Amniotic epithelial cell (primary cell): ENCODE data around the gene TRIM40.

Experiments used
- DNase-seq: peaks from one replicate; pipeline ENCODE4 v3.0.0-alpha.2; 2010; ENCODE audit warnings: low read depth

The TRIM40 gene

DNA sequence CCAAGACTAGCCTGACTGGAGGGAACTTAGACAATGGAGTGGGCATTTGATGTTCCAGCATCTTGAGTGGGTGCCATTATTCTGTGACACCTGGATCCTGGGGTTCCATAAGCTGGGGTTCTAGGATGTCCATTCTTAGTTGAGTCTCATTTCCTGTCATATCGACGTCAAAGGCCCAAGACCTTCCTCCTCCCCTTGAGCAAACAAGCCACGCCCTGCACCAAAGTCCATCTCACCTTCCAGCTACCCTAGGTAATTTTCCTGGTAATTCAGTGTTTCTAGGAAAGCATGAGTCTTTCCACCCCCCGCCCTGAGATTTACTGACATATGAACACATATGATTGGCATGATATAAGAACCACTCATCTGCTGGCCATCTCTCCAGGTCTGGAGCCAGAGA lies at the start of gene TRIM40:
TRIM40 (plus strand) TSS at position 384 of the 400 bp plus-strand sequence. CDS start 897 bp downstream, outside the sequence.
- DNase-seq: no peak

DNA sequence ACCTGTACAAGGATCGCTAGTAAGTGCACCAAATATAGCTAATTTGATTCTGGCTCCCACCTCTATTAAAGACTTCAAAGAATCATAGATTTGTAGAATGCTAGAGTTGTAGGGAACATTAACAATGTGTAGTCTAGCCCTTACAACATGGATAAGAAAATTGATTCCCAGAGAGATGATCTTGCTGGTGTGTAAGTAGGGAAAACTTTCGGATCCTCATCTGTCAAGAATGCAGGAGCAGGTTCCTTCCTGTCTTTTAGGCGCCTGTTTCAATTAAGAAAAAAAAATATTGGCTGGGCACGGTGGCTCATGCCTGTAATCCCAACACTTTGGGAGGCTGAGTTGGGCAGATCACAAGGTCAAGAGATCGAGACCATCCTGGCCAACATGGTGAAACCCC lies 48.1 kb upstream of the TRIM40 start:
- no peak for DNase-seq

DNA sequence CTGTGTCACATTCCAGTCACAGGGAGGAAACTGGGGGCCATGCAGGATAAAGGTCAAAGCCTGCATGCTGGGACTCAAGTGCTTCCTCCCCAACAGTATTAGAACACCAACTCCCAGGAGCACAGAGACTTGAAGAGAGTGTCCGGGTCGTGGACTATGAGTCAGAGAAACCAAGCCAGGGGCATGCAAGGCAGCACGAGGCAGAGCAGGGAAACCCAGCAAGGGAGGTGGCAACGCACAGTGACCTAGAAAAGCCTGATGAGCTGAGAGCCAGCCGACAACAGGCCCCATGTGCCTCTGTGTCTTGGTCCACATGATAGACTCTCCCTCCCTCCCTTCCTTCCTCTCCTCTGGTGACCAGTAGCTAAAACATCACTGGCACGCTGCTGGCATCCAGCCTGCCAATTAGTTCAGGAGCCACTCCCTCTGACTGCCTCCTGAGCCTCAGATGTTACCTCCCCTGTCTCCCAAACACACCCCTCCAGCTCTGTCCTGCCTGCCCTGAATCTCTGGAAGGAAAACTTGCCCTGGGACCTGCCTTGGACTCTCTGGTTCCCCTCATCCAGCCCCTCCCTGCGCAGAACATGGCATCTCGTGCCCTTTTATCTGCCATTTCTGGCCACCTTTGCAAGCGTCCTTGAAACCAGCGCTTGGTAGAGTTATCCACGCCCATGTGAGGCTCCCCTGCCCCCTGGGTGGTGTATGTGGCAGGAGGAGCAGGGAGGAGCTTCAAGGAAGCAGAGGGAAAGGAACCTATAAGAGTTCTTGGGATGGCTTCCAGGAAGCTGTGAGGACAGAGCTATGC lies 44.2 kb upstream of the TRIM40 start:
- peak; percentile 58 for DNase-seq

DNA sequence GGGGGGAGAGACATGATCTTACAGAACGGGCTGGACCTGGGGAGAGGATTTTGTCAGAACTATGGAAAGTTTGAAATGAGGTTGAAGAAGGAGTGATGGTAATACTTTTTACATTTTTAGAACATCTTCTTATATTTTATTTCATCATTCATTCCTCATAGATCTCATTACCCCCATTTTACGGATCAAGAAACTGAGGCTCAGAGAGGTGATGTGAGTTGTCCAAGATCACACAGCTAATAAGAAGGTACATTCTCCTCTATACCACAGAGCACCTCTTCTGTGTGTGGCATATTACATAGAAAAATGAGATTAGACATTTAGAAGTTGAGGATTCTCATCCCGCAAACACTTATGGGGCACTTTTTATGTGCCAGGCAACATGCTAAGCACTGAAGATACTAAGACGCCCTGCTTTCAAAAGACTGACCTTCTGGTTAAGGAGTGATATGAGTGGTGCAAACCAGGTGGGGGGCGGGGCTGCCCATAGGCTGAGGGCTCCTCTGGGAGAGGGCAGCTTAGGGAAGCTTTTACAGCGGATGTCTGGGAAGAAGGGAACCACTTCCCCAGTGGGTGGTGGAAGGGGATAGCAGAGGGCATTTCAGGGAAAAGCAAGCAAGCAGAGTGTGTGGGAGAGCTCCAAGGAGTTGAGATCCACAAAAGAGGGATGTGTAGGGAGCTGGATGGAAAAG lies 42.9 kb upstream of the TRIM40 start:
- DNase-seq: no peak

GRCh38 chr6:30093951-30094661 lies 41.8 kb upstream of the TRIM40 start:
- no peak for DNase-seq

DNA sequence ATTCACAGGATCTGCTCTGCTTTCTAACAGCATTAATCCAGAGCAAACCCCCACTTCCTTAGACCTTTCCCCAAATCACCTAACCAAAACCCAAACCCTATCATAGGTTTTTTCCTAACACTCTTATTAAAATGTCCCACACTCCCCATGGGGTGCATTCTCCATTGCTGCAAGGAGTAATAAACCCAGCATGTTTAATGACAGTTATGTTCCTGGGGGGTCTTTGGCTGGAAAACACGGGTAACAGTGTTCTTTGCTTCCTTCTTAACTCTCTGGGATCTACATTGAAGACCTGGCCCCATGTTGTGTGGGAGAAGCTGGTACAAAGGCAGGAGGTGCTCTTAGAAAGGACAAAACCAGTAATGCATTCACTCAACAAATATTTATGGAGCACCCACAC lies 39.1 kb upstream of the TRIM40 start:
- no peak for DNase-seq

DNA sequence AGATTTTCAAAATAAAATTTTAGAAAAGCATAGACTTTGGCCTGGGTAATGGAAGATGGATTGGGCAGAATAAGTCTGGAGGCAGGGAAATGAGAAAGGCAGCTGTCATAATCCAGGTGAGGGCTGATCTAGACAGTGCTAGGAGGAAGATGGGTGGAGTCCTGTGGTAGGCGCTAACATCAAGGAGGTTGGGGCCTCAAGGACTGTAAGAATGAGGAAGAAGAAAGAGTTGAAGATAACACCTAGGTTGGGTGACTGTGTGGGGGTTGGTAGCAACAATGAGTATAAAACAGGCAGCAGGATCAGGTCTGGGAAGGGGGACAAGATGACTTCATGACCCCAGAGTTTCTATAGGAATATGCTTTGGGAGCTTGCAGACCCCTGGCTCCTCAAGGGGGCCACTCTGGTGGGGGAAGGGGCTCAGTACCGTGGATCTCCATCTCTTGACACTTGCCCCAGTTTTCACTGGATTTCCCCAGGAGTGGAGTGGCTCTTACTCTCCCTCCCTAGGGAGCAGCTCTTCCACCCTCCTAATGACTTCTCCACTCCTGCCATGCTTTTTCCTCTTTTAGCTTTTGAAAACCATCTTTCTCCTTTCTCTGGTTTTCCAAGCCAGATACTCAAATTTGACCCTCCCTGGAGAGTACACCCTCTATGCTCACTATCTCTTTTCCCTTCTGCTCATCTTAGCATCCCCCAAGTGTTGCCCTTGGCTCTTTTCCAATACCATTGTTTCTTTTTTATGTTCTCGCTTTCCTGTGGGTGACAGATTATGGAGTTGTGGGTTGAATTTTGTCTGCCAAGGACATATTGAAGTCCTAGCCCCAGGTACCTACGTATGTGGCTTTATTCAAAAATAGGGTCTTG lies 37.8 kb upstream of the TRIM40 start:
- no peak for DNase-seq

GRCh38 chr6:30100154-30100553 lies 35.8 kb upstream of the TRIM40 start:
- no peak for DNase-seq

- no peak for DNase-seq
Measured at GRCh38 chr6:30100585-30101443, 35.1 kb upstream of the TRIM40 start.

DNA sequence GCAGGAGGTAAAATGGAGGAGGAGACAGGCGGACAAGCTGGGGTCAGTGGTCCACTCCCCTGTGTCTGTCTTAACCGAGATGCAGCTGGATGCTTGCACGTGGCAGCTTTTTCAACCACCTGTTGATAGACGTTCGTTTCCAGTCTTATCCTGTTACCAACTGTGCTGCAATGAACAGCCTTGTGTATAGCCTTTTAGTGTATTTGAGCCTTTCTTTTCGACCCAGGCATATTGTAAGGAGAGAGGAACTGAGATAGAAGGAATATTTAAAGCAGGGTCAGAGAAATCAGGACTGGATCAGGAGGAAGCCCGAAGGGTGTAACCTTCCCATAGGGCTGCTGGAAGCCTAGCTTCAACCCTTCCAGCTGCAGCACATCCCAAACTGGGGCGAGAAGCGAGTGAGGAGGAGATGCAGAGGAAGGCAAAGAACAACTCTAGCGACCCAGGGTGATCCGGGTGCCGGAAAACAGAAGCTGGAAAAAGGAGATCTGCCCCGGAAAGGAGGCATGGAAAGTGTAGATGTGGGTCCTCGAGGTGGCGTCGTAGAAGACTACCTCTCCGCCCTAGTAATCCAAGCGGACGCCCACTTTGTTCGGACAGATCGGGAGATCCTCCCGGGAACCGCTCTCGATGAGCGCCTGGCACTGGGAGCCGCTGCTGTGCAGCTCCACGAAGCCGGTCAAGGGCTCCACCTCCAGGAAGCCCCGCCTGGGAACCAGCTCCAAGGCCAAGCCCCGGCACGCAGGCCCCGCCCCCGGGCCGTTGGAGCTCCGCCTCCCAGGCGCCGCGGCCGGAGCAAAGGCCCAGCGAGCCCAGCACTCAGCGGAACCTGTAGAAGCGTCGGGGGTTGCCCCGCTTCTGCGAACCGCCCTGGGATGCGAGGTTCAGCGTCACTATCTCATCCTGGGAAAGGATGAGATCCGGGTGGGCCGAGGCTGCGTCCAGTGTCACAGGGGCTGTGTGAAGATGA lies 34.2 kb upstream of the TRIM40 start:
- DNase-seq: peak; percentile 84

DNA sequence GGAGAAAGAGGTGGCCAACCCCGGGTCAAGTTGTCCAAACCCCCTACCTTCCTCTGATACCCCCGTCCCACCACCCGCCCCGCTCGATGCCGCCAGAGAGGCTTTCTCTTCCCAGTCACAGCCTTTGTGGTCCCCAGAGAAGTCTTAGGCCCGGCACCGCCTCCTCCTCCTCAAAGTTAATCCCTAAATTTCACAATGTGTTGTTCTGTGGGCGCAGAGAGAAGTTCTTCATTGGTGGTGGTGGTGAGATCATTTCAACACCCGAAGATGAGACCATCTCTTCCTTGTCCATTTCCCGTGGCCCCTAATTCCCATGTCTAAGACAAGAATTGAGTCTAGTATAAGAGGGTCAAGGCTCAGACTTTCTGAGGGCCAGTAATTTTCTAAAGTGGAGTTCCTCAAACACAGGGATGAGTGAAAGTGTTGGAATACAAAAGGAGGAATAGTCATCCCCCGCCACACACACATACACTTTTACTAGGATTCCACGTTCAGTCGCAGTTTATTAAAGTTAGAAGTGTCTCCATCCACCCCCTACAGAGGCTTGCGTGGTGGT lies 33.4 kb upstream of the TRIM40 start:
- peak; percentile 94 for DNase-seq

- peak; percentile 84 for DNase-seq
Measured at GRCh38 chr6:30102970-30103871, 32.7 kb upstream of the TRIM40 start.

GRCh38 chr6:30103872-30104179 lies 32.1 kb upstream of the TRIM40 start:
- no peak for DNase-seq

GRCh38 chr6:30104661-30105060 lies 31.3 kb upstream of the TRIM40 start:
- no peak for DNase-seq

DNA sequence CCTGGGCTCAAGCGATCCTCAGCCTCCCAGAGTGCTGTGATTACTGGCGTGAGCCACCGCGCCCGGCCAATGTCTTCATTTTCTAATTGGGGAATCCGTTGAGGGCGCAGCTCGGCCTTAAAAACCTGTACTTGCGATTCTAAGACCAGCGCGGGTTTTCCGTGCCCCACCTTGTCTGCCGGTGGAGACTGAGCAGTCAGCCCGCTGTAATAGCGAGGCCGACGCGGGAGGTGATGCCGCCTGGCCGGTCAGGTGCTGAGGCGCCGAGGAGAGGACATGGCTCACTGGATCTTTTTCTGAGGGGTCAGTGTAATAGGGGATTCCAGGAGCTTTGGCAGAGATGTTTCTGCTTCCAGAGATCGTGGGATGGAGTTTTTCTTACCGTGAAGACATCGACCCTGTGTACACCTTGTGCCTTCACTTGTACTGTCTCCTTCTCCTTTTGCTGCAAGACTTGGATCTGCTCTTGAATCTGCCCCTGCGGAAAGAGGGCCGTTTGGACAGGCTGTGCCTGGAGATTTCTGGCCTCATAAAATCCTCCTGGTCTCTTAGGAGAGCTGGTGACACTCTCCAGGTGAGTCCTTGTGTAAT lies 24.6 kb upstream of the TRIM40 start:
- DNase-seq: no peak

- DNase-seq: no peak
Measured at GRCh38 chr6:30112402-30112994, 23.4 kb upstream of the TRIM40 start.

- DNase-seq: no peak
Measured at GRCh38 chr6:30113003-30113759, 22.8 kb upstream of the TRIM40 start, which contains the start of gene TRIM31. TRIM31 (minus strand) TSS chr6:30113090; CDS start chr6:30112805, 285 bp downstream.
